ENCODE measurements around the gene SURF4. TPM values are rescaled to one million over a fixed set of nuclear protein-coding genes. Genes with fewer than 3 reads are reported as not detected.
A peak's percentile ranks its signal among the peaks of the same experiment; 100 is the strongest.

Gene SURF4
- total and polyA plus RNA-seq, 2 of the 13 experiments (the other 11 are each of a cell fraction or from before 2014, with no cell fraction given) = 220 to 265 TPM

DNA sequence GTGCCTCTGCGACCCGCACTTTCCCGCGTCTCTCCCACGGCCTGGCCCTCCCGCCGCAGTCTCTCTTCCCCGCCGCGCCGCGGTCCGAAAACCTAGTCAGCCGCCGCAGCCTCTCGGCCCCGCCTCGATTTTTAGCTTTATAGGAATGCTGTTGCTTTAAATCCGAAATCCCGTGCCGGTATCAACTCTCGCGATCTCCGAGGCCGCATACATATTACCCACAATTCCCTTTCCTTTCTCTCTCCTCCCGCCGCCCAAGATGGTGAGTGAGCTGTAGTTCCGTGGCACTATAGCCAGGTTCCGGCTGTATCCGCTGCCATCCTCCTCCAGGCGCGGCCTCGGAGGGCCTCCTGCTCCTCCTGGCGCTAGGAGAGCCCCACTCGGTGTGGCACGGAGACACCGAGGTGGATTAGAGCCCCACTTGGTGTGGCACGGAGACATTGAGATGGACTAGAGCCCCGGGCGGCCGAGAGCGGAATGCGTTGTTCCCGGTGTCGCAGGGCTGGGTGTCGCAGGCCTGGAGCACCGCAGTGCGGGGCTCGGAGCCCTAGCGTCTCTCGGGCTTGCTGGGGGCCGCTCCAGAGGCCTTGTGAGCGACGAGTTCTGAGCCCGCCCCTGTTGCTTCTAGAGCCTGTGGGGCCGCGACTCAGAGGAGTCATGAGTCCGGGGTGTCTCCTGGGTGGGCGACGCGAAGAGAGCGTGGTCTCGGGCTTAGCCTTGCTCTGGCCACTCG lies 27.7 kb downstream of the SURF4 start, which contains the start of the genes MED22 and RPL7A (continued):
- TF ChIP-seq, protein P1, sequence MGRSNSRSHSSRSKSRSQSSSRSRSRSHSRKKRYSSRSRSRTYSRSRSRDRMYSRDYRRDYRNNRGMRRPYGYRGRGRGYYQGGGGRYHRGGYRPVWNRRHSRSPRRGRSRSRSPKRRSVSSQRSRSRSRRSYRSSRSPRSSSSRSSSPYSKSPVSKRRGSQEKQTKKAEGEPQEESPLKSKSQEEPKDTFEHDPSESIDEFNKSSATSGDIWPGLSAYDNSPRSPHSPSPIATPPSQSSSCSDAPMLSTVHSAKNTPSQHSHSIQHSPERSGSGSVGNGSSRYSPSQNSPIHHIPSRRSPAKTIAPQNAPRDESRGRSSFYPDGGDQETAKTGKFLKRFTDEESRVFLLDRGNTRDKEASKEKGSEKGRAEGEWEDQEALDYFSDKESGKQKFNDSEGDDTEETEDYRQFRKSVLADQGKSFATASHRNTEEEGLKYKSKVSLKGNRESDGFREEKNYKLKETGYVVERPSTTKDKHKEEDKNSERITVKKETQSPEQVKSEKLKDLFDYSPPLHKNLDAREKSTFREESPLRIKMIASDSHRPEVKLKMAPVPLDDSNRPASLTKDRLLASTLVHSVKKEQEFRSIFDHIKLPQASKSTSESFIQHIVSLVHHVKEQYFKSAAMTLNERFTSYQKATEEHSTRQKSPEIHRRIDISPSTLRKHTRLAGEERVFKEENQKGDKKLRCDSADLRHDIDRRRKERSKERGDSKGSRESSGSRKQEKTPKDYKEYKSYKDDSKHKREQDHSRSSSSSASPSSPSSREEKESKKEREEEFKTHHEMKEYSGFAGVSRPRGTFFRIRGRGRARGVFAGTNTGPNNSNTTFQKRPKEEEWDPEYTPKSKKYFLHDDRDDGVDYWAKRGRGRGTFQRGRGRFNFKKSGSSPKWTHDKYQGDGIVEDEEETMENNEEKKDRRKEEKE (IDR thresholded peaks at IDR 0.05) = no peak
- TF ChIP-seq NFKB2 (CRISPR knock-in tag; IDR thresholded peaks at IDR 0.05; ENCODE audit: borderline replicate concordance) (peak; percentile 68; the same call in 1 of the 2 replicates), EEA1 (CRISPR knock-in tag; IDR thresholded peaks at IDR 0.05; ENCODE audit: borderline replicate concordance) (peak; percentile 36; the same call in 1 of the 2 replicates), TBP (CRISPR knock-in tag; IDR thresholded peaks at IDR 0.05) (no peak), ZNF792 (CRISPR knock-in tag; IDR thresholded peaks at IDR 0.05) (peak; percentile 81; the same call in 1 of the 2 replicates), KLF12 (CRISPR knock-in tag; IDR thresholded peaks at IDR 0.05; ENCODE audit: borderline replicate concordance) (no peak), CHD2 (IDR thresholded peaks at IDR 0.05; ENCODE audit: low read depth, low read length) (peak; percentile 98)
- TF ChIP-seq, protein P2, sequence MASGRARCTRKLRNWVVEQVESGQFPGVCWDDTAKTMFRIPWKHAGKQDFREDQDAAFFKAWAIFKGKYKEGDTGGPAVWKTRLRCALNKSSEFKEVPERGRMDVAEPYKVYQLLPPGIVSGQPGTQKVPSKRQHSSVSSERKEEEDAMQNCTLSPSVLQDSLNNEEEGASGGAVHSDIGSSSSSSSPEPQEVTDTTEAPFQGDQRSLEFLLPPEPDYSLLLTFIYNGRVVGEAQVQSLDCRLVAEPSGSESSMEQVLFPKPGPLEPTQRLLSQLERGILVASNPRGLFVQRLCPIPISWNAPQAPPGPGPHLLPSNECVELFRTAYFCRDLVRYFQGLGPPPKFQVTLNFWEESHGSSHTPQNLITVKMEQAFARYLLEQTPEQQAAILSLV (CRISPR knock-in tag; IDR thresholded peaks at IDR 0.05; ENCODE audit: borderline replicate concordance) = peak; percentile 68; the same call in 1 of the 2 replicates
- TF ChIP-seq, protein P3, sequence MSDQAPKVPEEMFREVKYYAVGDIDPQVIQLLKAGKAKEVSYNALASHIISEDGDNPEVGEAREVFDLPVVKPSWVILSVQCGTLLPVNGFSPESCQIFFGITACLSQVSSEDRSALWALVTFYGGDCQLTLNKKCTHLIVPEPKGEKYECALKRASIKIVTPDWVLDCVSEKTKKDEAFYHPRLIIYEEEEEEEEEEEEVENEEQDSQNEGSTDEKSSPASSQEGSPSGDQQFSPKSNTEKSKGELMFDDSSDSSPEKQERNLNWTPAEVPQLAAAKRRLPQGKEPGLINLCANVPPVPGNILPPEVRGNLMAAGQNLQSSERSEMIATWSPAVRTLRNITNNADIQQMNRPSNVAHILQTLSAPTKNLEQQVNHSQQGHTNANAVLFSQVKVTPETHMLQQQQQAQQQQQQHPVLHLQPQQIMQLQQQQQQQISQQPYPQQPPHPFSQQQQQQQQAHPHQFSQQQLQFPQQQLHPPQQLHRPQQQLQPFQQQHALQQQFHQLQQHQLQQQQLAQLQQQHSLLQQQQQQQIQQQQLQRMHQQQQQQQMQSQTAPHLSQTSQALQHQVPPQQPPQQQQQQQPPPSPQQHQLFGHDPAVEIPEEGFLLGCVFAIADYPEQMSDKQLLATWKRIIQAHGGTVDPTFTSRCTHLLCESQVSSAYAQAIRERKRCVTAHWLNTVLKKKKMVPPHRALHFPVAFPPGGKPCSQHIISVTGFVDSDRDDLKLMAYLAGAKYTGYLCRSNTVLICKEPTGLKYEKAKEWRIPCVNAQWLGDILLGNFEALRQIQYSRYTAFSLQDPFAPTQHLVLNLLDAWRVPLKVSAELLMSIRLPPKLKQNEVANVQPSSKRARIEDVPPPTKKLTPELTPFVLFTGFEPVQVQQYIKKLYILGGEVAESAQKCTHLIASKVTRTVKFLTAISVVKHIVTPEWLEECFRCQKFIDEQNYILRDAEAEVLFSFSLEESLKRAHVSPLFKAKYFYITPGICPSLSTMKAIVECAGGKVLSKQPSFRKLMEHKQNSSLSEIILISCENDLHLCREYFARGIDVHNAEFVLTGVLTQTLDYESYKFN (CRISPR knock-in tag; conservative IDR thresholded peaks at IDR 0.05) = no peak
- TF ChIP-seq, protein P4, sequence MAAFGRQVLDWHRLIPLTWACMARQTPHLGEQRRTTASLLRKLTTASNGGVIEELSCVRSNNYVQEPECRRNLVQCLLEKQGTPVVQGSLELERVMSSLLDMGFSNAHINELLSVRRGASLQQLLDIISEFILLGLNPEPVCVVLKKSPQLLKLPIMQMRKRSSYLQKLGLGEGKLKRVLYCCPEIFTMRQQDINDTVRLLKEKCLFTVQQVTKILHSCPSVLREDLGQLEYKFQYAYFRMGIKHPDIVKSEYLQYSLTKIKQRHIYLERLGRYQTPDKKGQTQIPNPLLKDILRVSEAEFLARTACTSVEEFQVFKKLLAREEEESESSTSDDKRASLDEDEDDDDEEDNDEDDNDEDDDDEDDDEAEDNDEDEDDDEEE (CRISPR knock-in tag; IDR thresholded peaks at IDR 0.05) = no peak
- TF ChIP-seq, protein P5, sequence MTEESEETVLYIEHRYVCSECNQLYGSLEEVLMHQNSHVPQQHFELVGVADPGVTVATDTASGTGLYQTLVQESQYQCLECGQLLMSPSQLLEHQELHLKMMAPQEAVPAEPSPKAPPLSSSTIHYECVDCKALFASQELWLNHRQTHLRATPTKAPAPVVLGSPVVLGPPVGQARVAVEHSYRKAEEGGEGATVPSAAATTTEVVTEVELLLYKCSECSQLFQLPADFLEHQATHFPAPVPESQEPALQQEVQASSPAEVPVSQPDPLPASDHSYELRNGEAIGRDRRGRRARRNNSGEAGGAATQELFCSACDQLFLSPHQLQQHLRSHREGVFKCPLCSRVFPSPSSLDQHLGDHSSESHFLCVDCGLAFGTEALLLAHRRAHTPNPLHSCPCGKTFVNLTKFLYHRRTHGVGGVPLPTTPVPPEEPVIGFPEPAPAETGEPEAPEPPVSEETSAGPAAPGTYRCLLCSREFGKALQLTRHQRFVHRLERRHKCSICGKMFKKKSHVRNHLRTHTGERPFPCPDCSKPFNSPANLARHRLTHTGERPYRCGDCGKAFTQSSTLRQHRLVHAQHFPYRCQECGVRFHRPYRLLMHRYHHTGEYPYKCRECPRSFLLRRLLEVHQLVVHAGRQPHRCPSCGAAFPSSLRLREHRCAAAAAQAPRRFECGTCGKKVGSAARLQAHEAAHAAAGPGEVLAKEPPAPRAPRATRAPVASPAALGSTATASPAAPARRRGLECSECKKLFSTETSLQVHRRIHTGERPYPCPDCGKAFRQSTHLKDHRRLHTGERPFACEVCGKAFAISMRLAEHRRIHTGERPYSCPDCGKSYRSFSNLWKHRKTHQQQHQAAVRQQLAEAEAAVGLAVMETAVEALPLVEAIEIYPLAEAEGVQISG (CRISPR knock-in tag; IDR thresholded peaks at IDR 0.05) = peak; percentile 76
